ENCODE data around the gene KIF26A.

DNA sequence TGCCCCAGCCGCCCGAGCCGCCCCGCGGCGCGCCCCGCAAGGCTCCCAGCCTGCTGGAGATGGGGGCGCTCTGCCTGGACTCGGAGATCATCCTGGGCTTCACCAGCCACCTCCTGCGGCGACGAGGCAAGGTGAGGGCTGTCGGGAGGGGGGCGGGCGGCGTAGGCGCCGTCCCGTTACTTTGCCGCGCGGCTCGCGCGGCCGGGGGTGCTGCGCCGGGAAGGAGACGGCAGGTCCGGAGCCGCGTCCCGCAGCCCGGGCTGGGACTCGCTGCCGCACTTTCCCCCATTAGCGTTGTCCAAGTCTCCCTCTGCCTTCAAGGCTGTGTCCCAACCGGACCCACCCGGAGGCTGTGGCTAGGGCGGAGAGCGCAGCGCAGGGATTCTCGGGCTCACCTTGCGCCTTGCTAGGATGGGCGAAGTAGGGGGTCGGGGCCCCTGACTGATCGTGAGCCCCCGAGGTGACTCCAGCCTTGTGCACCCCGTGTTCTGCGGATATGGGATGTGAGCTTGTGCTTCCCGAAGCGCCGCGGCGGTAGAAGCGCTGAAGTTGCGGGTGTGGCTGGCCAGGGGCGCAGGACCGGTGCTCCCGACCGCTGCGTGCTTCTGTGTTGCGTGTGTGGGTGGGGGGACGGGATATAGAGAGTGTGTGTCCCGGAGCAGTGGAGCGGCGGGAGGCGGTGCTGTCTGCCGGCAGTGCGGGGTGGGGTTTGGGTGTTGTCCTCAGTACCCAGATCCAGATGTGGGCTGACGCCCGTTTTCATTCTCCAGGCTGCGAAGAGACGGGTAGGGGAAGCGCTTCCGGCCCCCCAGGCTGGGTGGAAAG, 1.7 kb upstream of the KIF26A start:
- TF ChIP-seq POLR2A (IDR thresholded peaks at IDR 0.05; ENCODE audit: low read depth, low read length) (no peak), MAZ (IDR thresholded peaks at IDR 0.05; ENCODE audit: borderline replicate concordance, low read depth, low read length) (no peak), BHLHE40 (IDR thresholded peaks at IDR 0.05; ENCODE audit: low read depth, low read length) (no peak)
- TF ChIP-seq, protein P1, sequence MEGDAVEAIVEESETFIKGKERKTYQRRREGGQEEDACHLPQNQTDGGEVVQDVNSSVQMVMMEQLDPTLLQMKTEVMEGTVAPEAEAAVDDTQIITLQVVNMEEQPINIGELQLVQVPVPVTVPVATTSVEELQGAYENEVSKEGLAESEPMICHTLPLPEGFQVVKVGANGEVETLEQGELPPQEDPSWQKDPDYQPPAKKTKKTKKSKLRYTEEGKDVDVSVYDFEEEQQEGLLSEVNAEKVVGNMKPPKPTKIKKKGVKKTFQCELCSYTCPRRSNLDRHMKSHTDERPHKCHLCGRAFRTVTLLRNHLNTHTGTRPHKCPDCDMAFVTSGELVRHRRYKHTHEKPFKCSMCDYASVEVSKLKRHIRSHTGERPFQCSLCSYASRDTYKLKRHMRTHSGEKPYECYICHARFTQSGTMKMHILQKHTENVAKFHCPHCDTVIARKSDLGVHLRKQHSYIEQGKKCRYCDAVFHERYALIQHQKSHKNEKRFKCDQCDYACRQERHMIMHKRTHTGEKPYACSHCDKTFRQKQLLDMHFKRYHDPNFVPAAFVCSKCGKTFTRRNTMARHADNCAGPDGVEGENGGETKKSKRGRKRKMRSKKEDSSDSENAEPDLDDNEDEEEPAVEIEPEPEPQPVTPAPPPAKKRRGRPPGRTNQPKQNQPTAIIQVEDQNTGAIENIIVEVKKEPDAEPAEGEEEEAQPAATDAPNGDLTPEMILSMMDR (conservative IDR thresholded peaks at IDR 0.05; ENCODE audit: low read depth, low read length), result no peak

Measured in IMR-90 (cell line).